IMR-90 (cell line): ENCODE data around the gene NPAS2. TPM values are rescaled to one million over a fixed set of nuclear protein-coding genes. Genes with fewer than 3 reads are reported as not detected.

Experiments
- ATAC-seq: fragments of 200-7000 bp; cut with Tn5 transposase; 2 replicates; pipeline ENCODE4 v1.9.1; 2020; ENCODE audit warnings: low read depth, mild to moderate bottlenecking, moderate library complexity
- BruUV-seq: library from RNA; stranded (reverse); fragments of 400-500 nt; replicated peaks from 2 replicates; lab custom pipeline; 2021; lab: Mats Ljungman, UMichigan
- CTCF ChIA-PET: fragments of 300-600 bp; formaldehyde crosslinking; extraction: SDS; loops from one replicate; lab custom pipeline; 2021; ENCODE audit warnings: antibody characterized with exemption; lab: Yijun Ruan, JAX
- POLR2A ChIA-PET: fragments of 300-600 bp; sonication (Branson Sonifier 250); formaldehyde crosslinking; loops from one replicate; lab custom pipeline; 2022; ENCODE audit warnings: antibody characterized with exemption; ENCODE audit not compliant: unreplicated experiment; lab: Charles Lee
- DNase-seq: peaks from one replicate; pipeline ENCODE4 v3.0.0; 2013
- H2AFZ ChIP-seq: replicated peaks from 2 replicates; pipeline ENCODE3; 2013; ENCODE audit warnings: low read length, mild to moderate bottlenecking; ENCODE audit not compliant: poor library complexity
- H2AK5ac ChIP-seq: 2 replicates; pipeline ENCODE4 v1.6.1; 2013; ENCODE audit warnings: low read depth, low read length, inconsistent platforms
- H2AK9ac ChIP-seq: replicated peaks from 2 replicates; pipeline ENCODE3; 2013; ENCODE audit warnings: mild to moderate bottlenecking, low read depth, low read length, moderate library complexity; ENCODE audit not compliant: poor library complexity
- H2BK120ac ChIP-seq: 2 replicates; pipeline ENCODE4 v1.6.1; 2013; ENCODE audit warnings: low read depth, low read length, inconsistent platforms
- H2BK15ac ChIP-seq: 3 replicates; pipeline ENCODE4 v1.6.1; 2013; ENCODE audit warnings: low read depth, low read length, inconsistent platforms
- H2BK20ac ChIP-seq: 2 replicates; pipeline ENCODE4 v1.6.1; 2013; ENCODE audit warnings: low read depth, mild to moderate bottlenecking, inconsistent platforms, low read length, moderate library complexity
- H2BK5ac ChIP-seq: 2 replicates; pipeline ENCODE4 v1.6.1; 2013; ENCODE audit warnings: mild to moderate bottlenecking, low read depth, low read length, inconsistent platforms; ENCODE audit not compliant: poor library complexity, severe bottlenecking
- H3K14ac ChIP-seq: replicated peaks from 2 replicates; pipeline ENCODE4 v1.6.1; 2013; ENCODE audit warnings: low read depth, low read length, inconsistent platforms
- H3K18ac ChIP-seq: 2 replicates; pipeline ENCODE4 v1.6.1; 2013; ENCODE audit warnings: low read depth, low read length, control low read depth
- H3K23ac ChIP-seq: 2 replicates; pipeline ENCODE4 v1.6.1; 2013; ENCODE audit warnings: low read depth, low read length, inconsistent platforms
- H3K27ac ChIP-seq: 2 replicates; pipeline ENCODE4 v1.5.1; 2013; ENCODE audit warnings: mild to moderate bottlenecking, control low read depth, low read length; ENCODE audit not compliant: insufficient read depth
- H3K27me3 ChIP-seq: 2 replicates; pipeline ENCODE4 v1.6.1; 2013; ENCODE audit warnings: low read length; ENCODE audit not compliant: control insufficient read depth, insufficient read depth
- H3K36me3 ChIP-seq: 2 replicates; pipeline ENCODE4 v1.6.1; 2013; ENCODE audit warnings: low read length, mixed read lengths; ENCODE audit not compliant: control insufficient read depth, insufficient read depth
- H3K4ac ChIP-seq: 2 replicates; pipeline ENCODE4 v1.6.1; 2013; ENCODE audit warnings: low read depth, low read length, inconsistent platforms
- H3K4me1 ChIP-seq: 2 replicates; pipeline ENCODE4 v1.6.1; 2013; ENCODE audit warnings: low read length, mixed read lengths; ENCODE audit not compliant: control insufficient read depth, insufficient read depth
- H3K4me2 ChIP-seq: 2 replicates; pipeline ENCODE4 v1.6.1; 2013; ENCODE audit warnings: low read depth, mild to moderate bottlenecking, control low read depth, low read length, moderate library complexity
- H3K4me3 ChIP-seq: 2 replicates; pipeline ENCODE4 v1.5.1; 2013; ENCODE audit warnings: low read depth, mild to moderate bottlenecking, control low read depth, low read length, moderate library complexity; ENCODE audit not compliant: insufficient read depth
- H3K56ac ChIP-seq: 2 replicates; pipeline ENCODE4 v1.6.1; 2013; ENCODE audit warnings: low read length, inconsistent platforms; ENCODE audit not compliant: insufficient read depth; ENCODE audit errors: extremely low read depth
- H3K79me1 ChIP-seq, 2 experiments: 2 replicates each; pipeline ENCODE4 v1.6.1; 2013; ENCODE audit warnings: low read length in 2 of 2, inconsistent platforms in 1 of 2, low read depth in 1 of 2
- H3K9ac ChIP-seq: 2 replicates; pipeline ENCODE4 v1.6.1; 2013; ENCODE audit warnings: low read depth, low read length, control low read depth
- H3K9me1 ChIP-seq: 2 replicates; pipeline ENCODE4 v1.6.1; 2013; ENCODE audit warnings: low read length, inconsistent platforms; ENCODE audit not compliant: insufficient read depth
- H3K9me3 ChIP-seq: 2 replicates; pipeline ENCODE4 v1.6.1; 2013; ENCODE audit warnings: low read length; ENCODE audit not compliant: control insufficient read depth, insufficient read depth
- H4K20me1 ChIP-seq: 2 replicates; pipeline ENCODE4 v1.6.1; 2013; ENCODE audit warnings: low read length, inconsistent platforms; ENCODE audit not compliant: insufficient read depth
- H4K5ac ChIP-seq: 2 replicates; pipeline ENCODE4 v1.6.1; 2013; ENCODE audit warnings: mild to moderate bottlenecking, low read depth, low read length, control low read depth
- H4K8ac ChIP-seq, 2 experiments: 2 replicates each; pipeline ENCODE4 v1.6.1; 2013; ENCODE audit warnings: low read depth in 2 of 2, low read length in 2 of 2, control low read depth in 1 of 2, inconsistent platforms in 1 of 2
- H4K91ac ChIP-seq: 2 replicates; pipeline ENCODE4 v1.6.1; 2013; ENCODE audit warnings: low read depth, low read length, inconsistent platforms; ENCODE audit not compliant: insufficient read depth
- BHLHE40 ChIP-seq: fragments of 150-350 bp; IDR thresholded peaks from 2 replicates; pipeline ENCODE4 v1.6.1; 2016; ENCODE audit warnings: mild to moderate bottlenecking, low read depth, low read length
- CEBPB ChIP-seq: IDR thresholded peaks from 2 replicates; pipeline ENCODE4 v1.6.1; 2012; ENCODE audit warnings: low read depth, low read length, improper control_type of control experiment
- CHD1 ChIP-seq: IDR thresholded peaks from 2 replicates; pipeline ENCODE4 v1.6.1; 2012; ENCODE audit warnings: low read depth, low read length, improper control_type of control experiment
- ELK1 ChIP-seq: fragments of 150-350 bp; IDR thresholded peaks from 2 replicates; pipeline ENCODE4 v1.6.1; 2016; ENCODE audit warnings: low read depth, mild to moderate bottlenecking, low read length, moderate library complexity, borderline replicate concordance
- FOS ChIP-seq: fragments of 150-350 bp; IDR thresholded peaks from 2 replicates; pipeline ENCODE4 v1.6.1; 2016; ENCODE audit warnings: low read depth, low read length
- MAFK ChIP-seq: IDR thresholded peaks from 2 replicates; pipeline ENCODE4 v1.6.1; 2012; ENCODE audit warnings: low read depth, low read length, improper control_type of control experiment
- NFE2L2 ChIP-seq: fragments of 150-350 bp; IDR thresholded peaks from 2 replicates; pipeline ENCODE4 v1.6.1; 2016; ENCODE audit warnings: low read depth, mild to moderate bottlenecking, low read length
- POLR2A ChIP-seq: IDR thresholded peaks from 2 replicates; pipeline ENCODE4 v1.6.1; 2012; ENCODE audit warnings: mild to moderate bottlenecking, low read depth, low read length
- RAD21 ChIP-seq: IDR thresholded peaks from 2 replicates; pipeline ENCODE4 v1.6.1; 2012; ENCODE audit warnings: low read length, improper control_type of control experiment
- RCOR1 ChIP-seq: IDR thresholded peaks from 2 replicates; pipeline ENCODE4 v1.6.1; 2012; ENCODE audit warnings: mild to moderate bottlenecking, low read length, improper control_type of control experiment; ENCODE audit not compliant: insufficient replicate concordance
- WGBS, 2 experiments: methylation state at CpG; one replicate each; pipeline versions ENCODE4 v1.1.5 to v1.1.7; 2013; ENCODE audit warnings: missing lambda C conversion rate in 2 of 2; ENCODE audit not compliant: insufficient read length in 1 of 2; ENCODE audit errors: extremely low coverage in 2 of 2; 5-methylcytosine and 5-hydroxymethylcytosine counted together
- dilution Hi-C: fragments of 300-500 bp; cut with HindIII; formaldehyde crosslinking; loops from one replicate; pipeline ENCODE4 v1.14.3; 2018; ENCODE audit warnings: low sequenced_read_pairs; ENCODE audit not compliant: unreplicated experiment
- in situ Hi-C: fragments of 300-500 bp; cut with MboI; formaldehyde crosslinking; loops from 3 replicates; pipeline ENCODE4 v1.14.3; 2019; ENCODE audit warnings: low sequenced_read_pairs, inconsistent platforms, mixed read lengths
- intact Hi-C: fragments of 100-400 bp; cut with micrococcal nuclease; formaldehyde crosslinking; loops from 2 replicates; pipeline ENCODE4 v1.10.0; 2022
- polyA plus RNA-seq, 3 experiments: library from polyadenylated mRNA; depleted of rRNA; stranded (reverse); fragments of >200 nt; gene quantifications; 2 replicates each; pipeline ENCODE4 v1.2.3, GENCODE V29; 2012; ENCODE audit warnings: low replicate concordance in 1 of 3
- total RNA-seq: library from RNA; depleted of rRNA; stranded (reverse); fragments of >200 nt; gene quantifications from 2 replicates; pipeline ENCODE4 v1.2.3, GENCODE V29; 2012
- TF ChIP-seq, protein P1 (sequence below): fragments of 150-350 bp; IDR thresholded peaks from 2 replicates; pipeline ENCODE4 v1.6.1; 2017; ENCODE audit warnings: mild to moderate bottlenecking, antibody characterized with exemption, low read length, low read depth

Gene NPAS2
- total and polyA plus RNA-seq, 2 of the 4 experiments (the other 2 are of a cell fraction) = 5.2 to 14.8 TPM

- Histone ChIP-seq H3K4me2 (no peak overlapping the region), H3K23ac (no peak overlapping the region), H3K18ac (no peak overlapping the region), H3K56ac (no peak overlapping the region), H2AFZ (no peak overlapping the region), H2BK120ac (no peak overlapping the region), H3K9me3 (no peaks in the 10 kb centered on the region), H3K36me3 (peaks cover 4% of the 10 kb centered on the region), H3K4ac (no peak overlapping the region), H3K9me1 (peaks cover 4% of the 10 kb centered on the region; the same call in 1 of the 2 replicates), H2BK5ac (no peak overlapping the region), H3K4me3 (no peak overlapping the region), H2AK5ac (no peak overlapping the region), H4K8ac (no peak overlapping the region), H3K4me1 (no peaks in the 10 kb centered on the region; the same call in 1 of the 2 replicates), H2BK20ac (no peak overlapping the region), H3K27ac (no peak overlapping the region), H2BK15ac (no peak overlapping the region), H3K79me1 (no peaks in the 10 kb centered on the region), H3K14ac (no peak overlapping the region), H4K5ac (no peak overlapping the region), H4K91ac (no peak overlapping the region), H3K27me3 (no peaks in the 10 kb centered on the region), H2AK9ac (no peak overlapping the region), H3K9ac (no peak overlapping the region), H4K20me1 (no peaks in the 10 kb centered on the region)
- BruUV-seq = no TSS peak
- CTCF ChIA-PET = no interaction called here
- POLR2A ChIA-PET = no interaction called here
- TF ChIP-seq, protein P1, sequence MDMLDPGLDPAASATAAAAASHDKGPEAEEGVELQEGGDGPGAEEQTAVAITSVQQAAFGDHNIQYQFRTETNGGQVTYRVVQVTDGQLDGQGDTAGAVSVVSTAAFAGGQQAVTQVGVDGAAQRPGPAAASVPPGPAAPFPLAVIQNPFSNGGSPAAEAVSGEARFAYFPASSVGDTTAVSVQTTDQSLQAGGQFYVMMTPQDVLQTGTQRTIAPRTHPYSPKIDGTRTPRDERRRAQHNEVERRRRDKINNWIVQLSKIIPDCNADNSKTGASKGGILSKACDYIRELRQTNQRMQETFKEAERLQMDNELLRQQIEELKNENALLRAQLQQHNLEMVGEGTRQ = no peak
- no peak for TF ChIP-seq NFE2L2
- no peak for TF ChIP-seq BHLHE40
- no peak for TF ChIP-seq FOS
- TF ChIP-seq MAFK = no peak
- TF ChIP-seq RCOR1 = no peak
- no peak for TF ChIP-seq CEBPB
- TF ChIP-seq POLR2A = no peak
- no peak for TF ChIP-seq ELK1
- no peak for TF ChIP-seq CHD1
- TF ChIP-seq RAD21 = no peak
- intact Hi-C loops = no loop called here
- ATAC-seq = no peak
- DNase-seq = no peak
- in situ Hi-C loops = no loop called here
- dilution Hi-C loops = no loop called here
- 100% methylated on average over 1 of the region's 2 CpGs; no CpG with 5 or more reads in 1 of the 2 experiments for whole genome bisulfite sequencing, 2 experiments
Measured at GRCh38 chr2:100952512-100952911, 132.6 kb downstream of the NPAS2 start.
